RWPE2 (cell line): ENCODE data around the gene LPO.

Experiments used
- ATAC-seq: fragments of 200-7000 bp; cut with Tn5 transposase; 3 replicates; pipeline ENCODE4 v1.9.1; 2021; ENCODE audit warnings: low read depth
- DNase-seq: peaks from one replicate; pipeline ENCODE4 v3.0.0-alpha.2; 2020; ENCODE audit warnings: low spot score
- H3K27ac ChIP-seq: fragments of 450-650 bp; 2 replicates; pipeline ENCODE4 v1.5.1; 2017; ENCODE audit warnings: mild to moderate bottlenecking; ENCODE audit not compliant: poor library complexity, severe bottlenecking
- H3K27me3 ChIP-seq: fragments of 250-450 bp; sonication (Bioruptor Pico); 2 replicates; pipeline ENCODE4 v1.5.1; 2021; ENCODE audit warnings: mild to moderate bottlenecking, moderate library complexity; ENCODE audit not compliant: insufficient read depth, poor library complexity, severe bottlenecking
- H3K36me3 ChIP-seq: fragments of 250-450 bp; sonication (Bioruptor Pico); 2 replicates; pipeline ENCODE4 v1.5.1; 2020; ENCODE audit warnings: low read depth, mild to moderate bottlenecking, moderate library complexity
- H3K4me1 ChIP-seq: fragments of 250-450 bp; sonication (Bioruptor Pico); 2 replicates; pipeline ENCODE4 v1.5.1; 2021; ENCODE audit warnings: mild to moderate bottlenecking, moderate library complexity; ENCODE audit not compliant: insufficient read depth, poor library complexity, severe bottlenecking
- H3K4me3 ChIP-seq: fragments of 250-450 bp; sonication (Bioruptor Pico); 2 replicates; pipeline ENCODE4 v1.5.1; 2021; ENCODE audit warnings: mild to moderate bottlenecking, moderate library complexity; ENCODE audit not compliant: severe bottlenecking
- H3K9me3 ChIP-seq: fragments of 250-450 bp; sonication (Bioruptor Pico); 2 replicates; pipeline ENCODE4 v1.5.1; 2021; ENCODE audit warnings: mild to moderate bottlenecking, moderate library complexity; ENCODE audit not compliant: severe bottlenecking
- CTCF ChIP-seq: fragments of 450-650 bp; IDR thresholded peaks from one replicate; pipeline ENCODE4 v1.5.1; 2017; ENCODE audit warnings: mild to moderate bottlenecking, moderate library complexity; ENCODE audit not compliant: poor library complexity, severe bottlenecking

The LPO gene

GRCh38 chr17:58232707-58233156, 5.7 kb upstream of the LPO start:
- H3K27me3 ChIP-seq = peaks cover 4% of the 10 kb centered on the region
- DNase-seq = no peak
- TF ChIP-seq CTCF = no peak

DNA sequence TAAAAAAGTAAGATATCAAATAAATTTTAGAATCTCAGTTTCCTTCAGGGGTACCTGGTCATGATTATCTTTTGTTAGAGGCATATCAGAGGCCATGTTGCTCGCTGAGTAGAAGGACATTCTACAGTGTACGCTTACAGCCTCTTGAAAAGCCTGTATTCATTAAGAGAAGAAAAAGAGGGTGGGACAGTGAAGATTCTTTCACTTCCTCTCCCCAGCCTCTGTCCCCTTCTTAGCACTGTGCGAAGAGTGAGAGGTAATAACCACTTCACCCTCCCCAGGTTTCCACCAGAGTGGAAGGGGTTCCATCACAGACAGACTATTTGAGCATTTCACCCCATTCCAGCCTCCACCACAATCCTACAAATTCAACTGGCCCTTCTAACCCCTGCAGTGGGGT, 4.8 kb upstream of the LPO start:
- Histone ChIP-seq H3K4me1 (no peaks in the 10 kb centered on the region), H3K36me3 (no peaks in the 10 kb centered on the region), H3K9me3 (no peaks in the 10 kb centered on the region), H3K4me3 (no peak overlapping the region), H3K27me3 (peaks cover 6% of the 10 kb centered on the region), H3K27ac (no peak overlapping the region)
- no peak for TF ChIP-seq CTCF
- ATAC-seq (no peak), DNase-seq (no peak)

More at GRCh38 chr17:58232707-58233156, 5.7 kb upstream of the LPO start:
- Histone ChIP-seq H3K9me3 (no peaks in the 10 kb centered on the region), H3K27ac (no peak overlapping the region), H3K4me1 (no peaks in the 10 kb centered on the region), H3K36me3 (no peaks in the 10 kb centered on the region), H3K4me3 (no peak overlapping the region)
- ATAC-seq = peak; percentile 90

- Histone ChIP-seq H3K4me1 (no peaks in the 10 kb centered on the region), H3K4me3 (no peak overlapping the region), H3K9me3 (no peaks in the 10 kb centered on the region), H3K27ac (no peak overlapping the region), H3K36me3 (no peaks in the 10 kb centered on the region), H3K27me3 (peaks cover 12% of the 10 kb centered on the region)
- no peak for ATAC-seq
- DNase-seq = no peak
- no peak for TF ChIP-seq CTCF
Measured at GRCh38 chr17:58234512-58234911, 3.9 kb upstream of the LPO start.

DNA sequence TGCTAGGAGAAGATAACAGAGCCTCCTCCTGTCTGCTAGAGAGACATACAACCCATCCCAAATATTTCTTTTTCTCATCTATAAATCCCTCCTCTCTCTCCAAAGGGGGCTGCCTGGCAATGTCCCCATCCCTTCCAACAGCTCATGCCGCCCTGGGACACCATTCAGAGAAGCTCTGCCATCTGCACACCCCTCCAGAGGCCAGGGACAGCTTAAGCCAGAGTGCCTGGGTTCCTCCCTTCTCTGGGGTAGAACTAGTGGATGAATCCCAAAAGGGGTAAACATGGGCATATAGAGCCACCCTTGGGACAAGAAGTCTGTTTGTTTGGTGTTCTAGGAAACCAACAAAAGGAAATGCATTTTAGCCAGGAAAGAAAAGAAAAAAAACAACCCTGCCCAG, 2.6 kb upstream of the LPO start:
- TF ChIP-seq CTCF = no peak
- no peak overlapping the region for H3K4me3 ChIP-seq
- ATAC-seq = no peak
- H3K4me1 ChIP-seq = no peaks in the 10 kb centered on the region
- no peaks in the 10 kb centered on the region for H3K36me3 ChIP-seq
- no peaks in the 10 kb centered on the region for H3K9me3 ChIP-seq
- H3K27ac ChIP-seq = no peak overlapping the region
- peaks cover 12% of the 10 kb centered on the region for H3K27me3 ChIP-seq
- no peak for DNase-seq

DNA sequence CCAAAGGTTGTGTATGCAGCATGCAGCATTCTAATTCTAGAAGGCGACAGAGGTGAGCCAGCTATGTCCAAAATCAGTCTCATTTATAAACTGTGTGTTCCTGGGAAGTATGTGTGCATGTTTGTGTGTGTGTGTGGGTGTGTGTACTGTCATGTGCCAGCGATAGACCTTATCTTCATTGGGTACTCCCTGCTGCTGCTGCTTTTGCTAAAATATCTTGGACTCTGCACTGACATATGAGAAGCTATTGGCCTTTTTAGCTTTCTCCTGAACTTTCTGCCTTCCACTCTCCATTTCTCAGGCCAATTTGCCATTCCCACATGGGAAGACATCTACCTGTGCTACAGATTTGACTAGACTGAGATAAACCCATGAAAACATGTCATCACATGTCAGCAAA, 2.0 kb upstream of the LPO start:
- H3K9me3 ChIP-seq = no peaks in the 10 kb centered on the region
- no peak overlapping the region for H3K4me3 ChIP-seq
- no peaks in the 10 kb centered on the region for H3K4me1 ChIP-seq
- no peak overlapping the region for H3K27ac ChIP-seq
- H3K36me3 ChIP-seq = no peaks in the 10 kb centered on the region
- DNase-seq (no peak), ATAC-seq (no peak)
- TF ChIP-seq CTCF = no peak
- peaks cover 12% of the 10 kb centered on the region for H3K27me3 ChIP-seq
